Stimulated activated CD8-positive, alpha-beta memory T cell treated with anti-CD3 and anti-CD28 coated beads, Interleukin-7, amount 100 ng/mL, for 4 hours (primary cell): ENCODE data around the gene FKBP11.

ENCODE experiments used
- DNase-seq, 2 donors: peaks; one replicate each; pipeline ENCODE4 v3.0.0-alpha.2; 2020; ENCODE audit warnings: low read depth in 2 of 2

Gene FKBP11

DNA sequence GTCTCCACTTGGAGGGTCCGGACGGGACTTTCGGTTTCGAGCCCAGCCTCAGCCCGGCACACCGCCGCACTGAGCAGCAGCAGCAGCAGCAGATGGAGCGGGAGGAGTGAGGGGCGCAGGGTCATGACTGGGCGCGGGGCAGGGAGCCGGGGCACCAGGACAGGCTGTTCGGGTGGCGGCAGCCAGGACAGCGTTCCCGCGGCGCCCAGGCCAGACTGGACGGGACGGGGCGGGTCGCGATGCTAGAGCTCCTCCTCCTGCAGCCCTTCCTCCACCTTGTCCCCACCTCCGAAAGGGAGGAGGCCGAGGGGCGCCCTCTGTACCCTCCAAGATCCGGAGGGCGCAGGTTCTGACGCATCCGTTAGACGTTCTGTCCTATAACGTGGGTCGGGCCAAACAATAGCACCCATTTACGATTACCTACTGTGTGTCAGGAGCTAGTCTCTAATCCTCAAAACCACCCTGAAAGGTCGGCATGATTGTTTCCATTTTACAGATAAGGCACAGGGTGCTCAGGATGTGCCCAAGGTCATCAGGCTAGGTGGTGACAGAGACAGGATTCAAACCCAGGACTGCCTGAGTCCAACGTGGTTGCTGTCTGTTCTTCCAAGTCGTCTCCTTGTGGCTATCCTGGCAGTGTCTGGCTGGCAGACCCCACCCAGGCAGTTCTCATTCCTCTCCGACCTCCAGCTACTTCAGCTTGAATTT lies at the start of gene FKBP11:
FKBP11 (minus strand) TSS at position 189 of the 708 bp plus-strand sequence; CDS start at position 125, 64 bp downstream.
- DNase-seq: peak; percentile 74 to 81

DNA sequence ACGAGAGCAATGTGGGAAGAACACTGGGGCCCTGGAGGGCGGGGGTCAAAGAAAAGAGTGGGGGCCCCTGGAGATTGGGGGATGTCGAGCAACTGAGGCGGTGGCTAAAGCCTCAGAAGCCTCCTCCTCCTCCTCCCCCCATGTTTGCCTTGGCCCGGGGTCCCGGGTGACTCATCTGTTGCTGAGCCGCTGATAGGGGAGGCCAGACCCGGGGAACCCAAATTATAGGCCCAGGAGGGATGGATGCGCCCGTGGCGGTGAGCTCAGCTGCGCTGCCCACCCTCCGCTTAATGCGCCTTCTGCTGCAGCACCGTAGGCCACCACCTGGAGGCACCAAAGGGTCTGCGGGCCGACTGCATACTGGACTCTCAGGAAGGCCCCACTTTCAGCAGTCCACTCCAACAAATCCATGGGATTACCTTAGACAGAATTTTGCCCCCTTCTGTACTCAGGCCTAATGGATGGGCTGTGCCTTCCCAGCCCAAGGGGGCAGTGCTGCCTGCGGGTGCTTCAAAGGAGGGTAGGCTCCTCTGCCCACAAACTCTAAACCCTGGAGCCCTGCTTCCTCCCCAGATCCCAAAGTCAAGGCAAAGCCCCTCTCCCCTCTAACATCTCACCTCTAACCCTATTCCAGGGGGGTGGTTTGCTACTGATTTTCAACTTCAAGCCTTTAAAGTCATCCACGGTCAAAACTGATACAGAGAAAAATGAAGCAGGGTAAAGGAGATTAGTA lies 48.8 kb upstream of the FKBP11 start:
- peak in 1 of 2 donors; percentile 23 for DNase-seq

DNA sequence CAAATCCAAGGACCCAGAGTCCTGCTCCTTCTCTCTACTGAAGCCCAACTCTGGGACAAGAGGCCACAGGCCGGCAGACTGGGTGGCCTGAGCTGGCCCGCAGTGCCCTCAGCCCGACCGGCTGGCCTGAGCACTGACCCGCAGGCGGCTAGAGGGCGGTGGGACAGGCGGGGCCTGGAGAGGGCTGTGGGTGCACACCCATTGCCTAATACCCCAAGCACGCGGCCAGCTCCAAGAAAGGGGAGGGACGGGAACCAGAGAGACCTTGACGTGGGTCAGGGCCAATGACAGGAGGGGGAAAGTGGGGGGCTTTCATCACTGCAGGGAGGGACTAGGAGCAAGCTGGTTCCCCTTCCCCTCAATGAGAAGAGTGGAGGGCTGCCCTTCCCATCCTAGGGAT lies 48.2 kb upstream of the FKBP11 start:
- no peak for DNase-seq

DNA sequence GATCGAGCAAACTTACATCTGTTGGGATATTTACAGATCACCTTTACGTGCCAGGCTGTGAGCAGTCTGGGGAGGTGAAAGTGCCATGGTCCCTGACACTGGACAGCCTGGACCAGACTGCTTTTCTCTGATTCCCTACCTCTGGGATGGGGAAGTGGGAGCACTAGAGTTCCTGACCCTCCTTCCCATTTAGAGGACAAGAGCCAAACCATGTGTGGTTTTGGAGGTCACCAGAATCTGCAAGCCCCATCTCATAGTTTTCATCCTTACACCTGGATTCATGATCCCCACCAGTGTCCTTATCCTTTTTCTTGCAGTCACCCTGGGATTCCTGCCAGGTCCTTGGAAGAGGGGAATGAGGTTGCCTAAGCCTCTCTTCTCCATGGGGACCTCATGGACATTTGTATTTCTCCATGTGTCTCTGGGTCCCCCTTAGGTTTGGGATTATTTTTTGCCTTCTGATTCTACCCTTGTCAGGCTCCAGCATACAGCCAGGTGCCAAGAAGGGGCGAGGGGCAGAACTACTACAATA lies 47.7 kb upstream of the FKBP11 start:
- no peak for DNase-seq

DNA sequence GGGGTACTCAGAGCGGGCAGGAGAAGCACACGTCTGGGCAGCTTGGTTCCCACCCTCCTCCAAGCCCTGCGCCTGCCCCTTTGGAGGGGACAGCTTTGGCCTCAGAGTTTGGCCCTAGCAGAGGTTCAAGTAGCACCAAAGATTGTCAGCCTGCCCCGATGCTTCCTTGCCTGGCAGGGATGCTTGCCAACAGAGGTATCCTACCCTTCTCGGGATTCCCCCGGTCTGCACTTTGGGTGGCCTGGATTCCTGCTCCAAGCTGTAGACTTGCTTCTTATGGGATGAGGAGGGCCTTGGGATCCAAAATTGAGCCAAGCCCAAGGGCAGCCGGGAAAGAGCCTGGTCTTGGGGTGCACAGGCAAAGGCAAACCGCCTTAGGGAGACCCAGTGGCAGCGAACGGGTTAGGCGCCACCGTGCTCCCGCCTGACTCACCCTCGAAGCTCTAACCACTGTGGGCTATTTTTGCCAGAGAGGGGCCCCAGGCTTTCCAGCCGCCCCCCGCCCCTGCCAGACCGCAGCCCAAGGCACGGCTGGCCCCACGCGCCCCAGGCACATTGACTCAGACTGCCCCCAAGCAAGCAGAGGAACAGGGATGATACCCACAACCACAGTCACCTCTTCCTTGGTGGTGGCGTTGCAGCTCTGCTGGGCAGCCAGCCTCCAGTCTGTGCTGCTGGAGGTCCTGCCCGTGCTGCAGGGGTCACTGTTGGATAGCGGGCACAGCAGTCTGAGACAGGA lies 47.1 kb upstream of the FKBP11 start:
- DNase-seq: peak in 1 of 2 donors; percentile 48

DNA sequence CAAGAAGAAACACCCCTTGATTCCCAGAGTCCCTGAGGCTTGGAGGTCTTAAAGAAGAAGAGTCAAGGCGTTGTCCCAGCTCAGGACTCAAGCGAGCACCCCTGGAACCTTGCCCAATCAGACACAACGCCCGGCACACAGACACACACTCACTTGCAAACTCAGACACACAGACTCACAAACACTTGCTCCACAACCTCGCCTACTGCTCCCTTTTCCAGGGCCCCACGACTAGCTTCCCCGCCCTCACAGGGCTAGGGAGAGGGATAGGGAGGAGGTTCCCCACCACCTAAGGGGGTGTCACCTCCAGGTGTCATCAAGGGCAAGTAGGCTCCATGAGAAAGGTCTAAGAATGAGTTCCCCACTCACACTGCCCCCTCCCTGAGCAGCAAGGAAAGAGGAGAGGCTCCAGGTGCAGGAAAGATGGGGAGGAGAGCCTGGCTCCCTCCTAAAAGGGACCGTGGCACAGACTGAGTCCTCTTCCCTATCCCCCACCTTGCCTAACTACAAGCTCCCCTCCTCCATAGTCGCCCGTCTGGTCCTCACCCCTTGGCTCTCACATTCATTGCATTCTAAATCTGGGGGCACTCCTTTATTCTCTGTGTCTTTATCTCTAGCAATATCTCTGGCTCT lies 45.5 kb upstream of the FKBP11 start:
- DNase-seq: no peak

DNA sequence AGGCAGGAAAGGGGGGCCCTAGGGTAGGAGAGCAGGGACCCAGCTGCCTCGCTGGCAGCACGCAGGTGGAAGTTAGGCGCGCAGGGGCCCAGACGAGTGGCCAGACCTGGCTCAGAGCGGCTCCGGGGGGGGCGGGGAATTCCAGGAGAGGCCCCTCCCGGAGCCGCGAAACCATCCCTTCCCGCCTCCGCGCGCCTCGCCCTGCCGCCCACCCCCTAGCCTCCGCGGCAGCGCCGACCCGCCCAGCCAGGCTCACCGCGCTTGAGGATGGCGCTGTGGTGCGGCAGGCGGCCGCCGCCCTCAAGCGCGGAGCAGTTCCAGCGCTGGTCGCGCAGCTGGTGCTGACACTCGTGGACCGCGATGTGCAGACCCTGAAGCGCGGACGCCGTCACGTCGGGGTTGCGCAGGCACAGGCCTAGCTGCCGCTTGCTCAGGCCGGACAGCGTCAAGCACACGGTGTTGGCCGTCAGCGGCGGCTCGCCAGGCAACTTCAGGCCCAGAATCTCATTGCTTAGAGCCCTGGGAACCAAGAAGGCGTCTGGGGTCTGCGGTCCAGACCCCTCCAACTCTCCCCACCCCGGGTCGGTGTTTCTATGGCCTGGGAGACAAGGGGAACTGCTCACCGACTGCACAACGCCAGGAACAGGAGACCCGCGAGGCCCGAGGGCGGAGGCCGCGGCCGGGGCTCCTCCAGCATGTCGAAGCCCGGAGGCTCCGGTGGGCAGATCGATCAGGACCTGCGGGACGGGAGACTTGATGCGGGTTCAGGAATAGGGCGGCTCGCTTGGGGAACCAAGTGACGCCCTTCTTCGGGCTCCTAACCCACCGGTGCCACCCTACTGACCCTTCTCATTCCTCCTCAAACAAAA lies 44.8 kb upstream of the FKBP11 start:
- peak in 1 of 2 donors; percentile 65 for DNase-seq

DNA sequence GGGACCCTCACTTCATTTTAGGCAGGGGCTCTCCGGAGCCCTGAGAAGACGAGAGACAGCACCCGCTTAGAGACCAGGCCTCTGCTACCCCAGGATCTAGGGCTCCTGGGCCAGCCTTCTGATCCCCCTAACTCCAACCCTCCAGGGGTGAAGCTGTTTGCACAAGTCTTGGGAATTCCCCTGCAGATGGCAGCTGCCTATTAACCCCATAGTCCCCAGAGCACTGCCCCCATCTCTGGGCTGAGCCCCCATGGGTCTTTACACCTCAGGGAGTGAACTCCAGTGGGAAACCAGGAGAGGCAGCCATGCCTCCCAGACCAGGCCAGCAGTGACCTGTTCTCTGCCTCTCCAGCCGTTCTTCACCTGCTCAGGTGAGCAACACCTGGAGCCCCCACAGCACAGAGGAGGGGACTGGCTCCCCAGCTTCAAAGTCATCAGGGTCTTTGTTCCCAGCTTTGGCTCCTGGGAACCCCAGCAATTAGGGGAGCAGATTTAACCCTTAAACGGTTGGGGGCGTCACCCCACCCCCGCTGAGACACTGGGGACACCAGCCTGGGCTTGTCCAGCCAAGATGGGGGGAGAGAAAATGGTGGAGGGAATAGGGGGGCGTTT lies 44.0 kb upstream of the FKBP11 start:
- DNase-seq: no peak

DNA sequence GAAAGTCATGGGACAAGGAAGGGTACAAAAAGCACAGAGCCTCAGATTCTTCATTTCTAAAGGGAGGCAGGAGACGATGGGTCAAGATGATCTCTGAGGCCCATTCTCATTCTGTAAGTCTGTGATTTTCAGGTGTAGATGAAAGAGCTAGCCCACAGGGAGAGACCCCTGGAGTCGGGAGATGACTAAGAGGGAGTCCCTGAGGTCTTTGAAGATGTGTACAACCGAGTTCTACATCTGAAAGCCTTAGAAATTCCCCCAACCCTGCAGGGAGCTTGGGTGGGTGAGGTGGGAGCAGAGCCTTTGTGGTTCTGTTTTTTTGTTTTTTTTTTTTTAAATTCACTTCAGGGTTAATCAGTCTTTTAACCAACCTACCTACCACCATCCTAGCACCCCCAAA lies 43.2 kb upstream of the FKBP11 start:
- no peak for DNase-seq

DNA sequence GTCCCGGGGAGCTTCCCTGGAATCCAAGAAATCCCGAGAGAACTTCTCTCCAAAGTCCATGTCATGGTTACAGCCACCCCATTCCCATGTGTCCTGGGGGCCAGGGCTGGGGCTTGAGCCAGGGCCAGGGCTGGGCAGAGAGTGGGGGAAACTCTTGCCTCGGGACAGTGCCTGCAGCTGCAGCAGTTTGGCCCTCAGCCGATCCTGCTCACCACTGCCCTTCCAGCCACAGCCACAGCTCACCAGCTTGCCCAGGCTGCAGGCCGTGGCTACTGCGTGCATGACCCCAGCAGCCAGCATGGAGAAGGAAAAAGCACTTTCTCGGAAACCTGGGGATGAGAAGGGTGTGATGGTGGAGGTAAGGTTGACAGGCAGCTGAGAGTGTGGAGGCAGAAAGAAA lies 42.7 kb upstream of the FKBP11 start:
- DNase-seq: no peak

DNA sequence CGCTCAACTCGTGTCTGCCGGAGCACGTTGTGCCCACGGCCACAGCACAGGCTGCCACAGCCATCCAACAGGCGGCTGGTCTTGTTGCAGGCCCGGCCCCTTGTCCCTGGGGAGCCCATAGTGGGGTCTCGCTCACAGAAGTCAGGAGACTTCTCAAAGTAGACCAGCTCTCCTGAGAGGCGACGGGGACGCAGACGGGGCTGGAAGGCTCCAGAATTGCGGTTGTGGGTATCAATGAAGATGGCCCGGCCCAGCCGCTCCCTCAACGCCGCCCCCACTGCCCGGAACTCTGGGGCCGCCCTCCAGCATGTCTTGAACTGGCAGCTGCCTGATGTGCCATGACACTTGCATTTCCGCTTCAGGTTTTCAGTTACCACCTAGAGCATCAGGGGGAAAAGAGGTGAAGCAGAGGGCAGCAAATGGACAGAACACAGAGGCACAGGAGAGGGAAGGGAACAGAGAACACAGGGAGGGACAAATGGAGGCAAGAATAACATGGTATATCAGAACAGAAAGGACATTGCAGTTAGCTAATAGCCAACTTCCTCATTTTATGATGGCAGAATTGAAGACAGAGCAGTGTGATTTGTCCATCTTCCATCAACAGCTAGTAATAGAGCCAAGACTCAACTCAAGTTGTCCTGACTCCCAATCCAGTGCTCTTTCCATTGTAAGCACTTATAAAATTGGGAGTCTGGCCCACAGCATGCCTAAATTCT lies 41.0 kb upstream of the FKBP11 start:
- no peak for DNase-seq

DNA sequence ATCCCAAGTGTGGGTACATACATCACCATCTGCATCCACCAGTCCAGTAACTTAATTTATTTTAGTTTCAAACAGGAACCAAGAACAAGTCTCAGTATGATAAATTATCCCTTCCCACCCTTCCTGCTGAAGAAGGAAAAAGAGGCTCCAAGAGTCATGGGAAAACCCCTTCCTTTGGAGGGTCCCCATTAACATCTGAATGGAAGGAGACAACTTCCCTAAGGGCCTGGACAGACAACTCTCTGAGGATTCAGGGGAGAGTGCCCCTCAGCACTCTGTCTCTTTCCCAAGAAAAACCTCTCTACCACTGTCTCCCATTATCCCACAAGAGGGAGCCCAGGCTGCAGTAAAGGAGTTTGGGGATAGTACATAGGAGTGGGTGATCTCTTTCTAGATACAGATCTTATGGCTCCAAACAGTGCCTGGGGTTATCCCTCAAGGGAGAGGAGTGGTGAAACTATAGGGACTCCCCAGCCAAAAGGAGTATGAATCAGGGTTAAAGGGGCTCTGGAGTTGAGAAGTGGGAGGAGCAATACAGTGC lies 40.1 kb upstream of the FKBP11 start:
- no peak for DNase-seq

DNA sequence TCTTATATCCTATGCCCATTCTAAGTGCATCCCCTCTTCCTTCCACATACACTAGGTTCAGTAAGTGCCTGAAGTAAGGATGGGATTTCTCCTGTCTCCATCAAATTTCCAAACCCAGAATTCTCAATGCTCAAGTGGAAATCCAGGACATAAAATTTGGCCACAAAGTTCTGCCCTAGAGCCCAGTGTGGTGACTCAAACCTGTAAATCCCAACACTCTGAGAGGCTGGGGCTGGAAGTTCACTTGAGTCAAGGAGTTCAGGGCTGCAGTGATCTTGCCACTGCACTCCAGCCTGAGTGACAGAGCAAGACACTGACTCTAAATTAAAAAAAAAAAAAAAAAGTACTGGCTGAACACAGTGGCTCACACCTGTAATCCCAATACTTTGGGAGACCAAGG lies 36.5 kb upstream of the FKBP11 start:
- DNase-seq: no peak

DNA sequence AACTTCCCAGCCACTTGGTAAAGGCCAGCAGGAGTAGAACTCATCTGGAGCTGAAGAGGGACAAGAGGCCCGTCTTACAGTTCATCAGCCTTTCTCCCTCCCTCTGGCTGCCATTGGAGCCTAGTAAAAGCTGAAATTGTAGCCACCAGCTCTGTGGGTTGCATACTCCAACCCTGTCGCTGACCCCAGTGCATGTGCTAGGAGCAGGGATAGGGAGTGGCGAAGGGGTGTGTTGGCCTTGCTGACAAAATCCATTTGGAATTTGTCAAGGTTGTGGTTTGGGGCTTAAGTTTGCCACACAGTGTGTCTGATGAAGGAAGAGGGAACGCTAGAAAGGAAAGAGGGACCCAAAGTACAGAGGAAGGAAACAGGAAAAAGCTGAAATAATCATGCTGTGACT lies 36.0 kb upstream of the FKBP11 start:
- DNase-seq: no peak

DNA sequence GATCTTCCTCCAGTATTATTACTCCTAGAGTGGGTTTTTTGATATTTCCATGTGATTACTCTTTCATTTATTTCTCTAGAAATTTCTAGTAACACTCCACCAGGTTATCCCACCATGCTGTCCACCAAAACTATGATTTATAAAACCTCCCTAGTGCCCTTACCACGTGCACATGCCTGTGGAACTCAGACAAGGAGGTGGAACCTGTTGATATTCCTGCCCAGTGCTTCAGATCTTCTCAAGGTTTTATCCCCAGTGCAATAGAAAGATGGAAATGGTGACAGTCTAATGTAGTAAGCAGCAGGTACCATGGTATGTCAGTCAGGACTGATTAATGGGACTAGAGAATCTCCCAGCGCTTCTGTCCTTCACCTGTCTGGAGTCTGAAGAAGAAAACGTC lies 35.5 kb upstream of the FKBP11 start:
- no peak for DNase-seq

DNA sequence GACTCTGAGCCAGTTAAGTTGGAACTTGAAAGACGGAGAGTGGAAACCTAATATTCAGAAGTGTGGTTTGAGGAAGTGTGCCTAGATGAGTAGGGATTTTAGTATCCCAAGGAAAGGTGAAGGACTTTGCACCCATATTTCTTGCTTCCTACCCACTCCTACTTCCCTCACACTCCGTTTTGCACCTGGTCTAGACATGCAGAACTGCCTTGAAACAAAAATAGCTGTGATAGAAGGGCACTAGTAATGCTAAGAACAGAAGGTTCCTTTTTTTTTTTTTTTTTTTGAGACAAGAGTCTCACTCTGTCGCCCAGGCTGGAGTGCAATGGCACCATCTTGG lies 32.7 kb upstream of the FKBP11 start:
- no peak for DNase-seq

DNA sequence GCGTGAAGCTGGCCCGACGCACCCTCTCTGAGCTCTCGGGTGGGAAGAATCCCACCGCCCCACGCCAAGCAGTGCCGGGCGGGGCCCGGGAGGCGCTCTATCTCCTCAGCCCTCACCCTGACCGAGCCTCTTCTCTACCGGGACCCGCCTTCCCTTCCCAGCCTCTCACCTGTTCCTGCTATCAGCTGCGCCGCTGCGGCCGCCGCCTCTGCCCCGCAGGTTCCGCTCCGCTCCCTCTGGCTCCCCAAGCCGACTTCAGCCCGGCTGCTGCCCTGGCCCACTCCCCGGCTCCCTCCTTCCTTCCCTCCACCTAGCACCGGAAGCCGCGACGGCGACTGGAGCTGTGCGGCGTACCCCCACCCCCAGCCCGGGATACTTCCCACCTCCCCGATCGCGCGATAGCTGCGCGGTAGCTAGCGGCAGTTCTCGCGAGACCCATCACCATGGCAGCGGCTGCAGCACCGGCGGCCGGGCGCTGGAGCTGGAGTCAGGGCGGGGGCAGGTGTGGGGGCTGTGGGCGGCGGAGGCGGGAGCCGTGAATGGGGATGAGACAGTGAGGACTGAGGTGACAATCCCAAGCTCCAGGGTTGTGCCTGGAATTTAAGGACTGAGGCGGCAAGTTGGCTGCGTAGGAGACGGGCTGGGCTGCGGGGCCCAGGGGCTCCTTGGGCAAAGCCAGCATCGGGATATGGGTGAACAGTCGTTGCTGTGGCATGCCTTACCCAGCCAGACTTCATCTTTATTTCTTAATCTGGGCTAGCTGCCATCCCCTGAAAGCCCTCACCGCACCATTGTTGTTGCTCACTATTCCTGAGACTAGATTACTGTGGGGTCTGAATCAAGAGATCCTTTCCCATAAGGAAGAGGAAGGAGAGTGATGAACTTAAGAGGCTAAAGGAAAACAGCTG lies 32.1 kb upstream of the FKBP11 start, which contains the start of gene ARF3:
ARF3 (minus strand) TSS at position 347 of the 908 bp plus-strand sequence. CDS start 16,392 bp downstream, outside the sequence.
- DNase-seq: peak; percentile 78 to 88
